Activated T-helper 1 cell treated with anti-CD3 and anti-CD28 coated beads, Interleukin-2, amount 50 U/mL, for 16 hours (primary cell): Measurements from ENCODE around the gene ANKRD13A.
A peak's percentile ranks its signal among the peaks of the same experiment; 100 is the strongest.
"Not testable (repeated sequence)": the region's sequence is repeated elsewhere in the genome, so short reads cannot be mapped to it uniquely, and the experiment has no call there.

Source experiments
- DNase-seq, 2 donors: peaks; one replicate each; pipeline ENCODE4 v3.0.0-alpha.2; 2020; ENCODE audit warnings: low read depth in 1 of 2, low spot score in 1 of 2

Gene ANKRD13A

DNA sequence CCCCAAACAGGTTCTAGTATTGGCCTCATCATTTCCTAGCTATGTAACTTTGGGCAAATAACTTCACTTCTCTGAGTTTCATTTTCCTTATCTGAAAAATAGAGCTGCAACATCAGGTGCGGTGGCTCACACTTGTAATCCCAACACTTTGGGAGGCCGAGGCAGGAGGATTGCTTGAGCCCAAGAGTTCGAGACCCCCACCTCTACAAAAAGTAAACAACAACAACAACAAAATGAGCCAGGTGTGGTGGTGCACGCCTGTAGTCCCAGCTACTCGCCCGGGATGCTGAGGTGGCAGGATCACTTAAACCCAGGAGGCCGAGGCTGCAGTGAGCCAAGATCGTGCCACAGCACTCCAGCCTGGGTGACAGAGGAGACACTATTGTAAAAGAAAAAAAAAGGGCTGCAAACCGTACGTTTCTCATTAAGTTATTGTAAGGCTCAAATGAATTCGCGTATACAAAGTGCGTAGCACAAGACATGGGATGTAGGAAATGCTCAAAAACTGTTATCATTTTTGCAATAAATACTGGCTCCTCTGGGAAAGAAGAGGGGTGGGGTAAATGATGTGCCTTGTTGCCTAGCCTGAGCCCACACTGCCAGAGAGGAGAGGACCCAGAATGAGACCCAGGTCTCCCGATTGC, 48.2 kb downstream of the ANKRD13A start:
- no peak for DNase-seq

DNA sequence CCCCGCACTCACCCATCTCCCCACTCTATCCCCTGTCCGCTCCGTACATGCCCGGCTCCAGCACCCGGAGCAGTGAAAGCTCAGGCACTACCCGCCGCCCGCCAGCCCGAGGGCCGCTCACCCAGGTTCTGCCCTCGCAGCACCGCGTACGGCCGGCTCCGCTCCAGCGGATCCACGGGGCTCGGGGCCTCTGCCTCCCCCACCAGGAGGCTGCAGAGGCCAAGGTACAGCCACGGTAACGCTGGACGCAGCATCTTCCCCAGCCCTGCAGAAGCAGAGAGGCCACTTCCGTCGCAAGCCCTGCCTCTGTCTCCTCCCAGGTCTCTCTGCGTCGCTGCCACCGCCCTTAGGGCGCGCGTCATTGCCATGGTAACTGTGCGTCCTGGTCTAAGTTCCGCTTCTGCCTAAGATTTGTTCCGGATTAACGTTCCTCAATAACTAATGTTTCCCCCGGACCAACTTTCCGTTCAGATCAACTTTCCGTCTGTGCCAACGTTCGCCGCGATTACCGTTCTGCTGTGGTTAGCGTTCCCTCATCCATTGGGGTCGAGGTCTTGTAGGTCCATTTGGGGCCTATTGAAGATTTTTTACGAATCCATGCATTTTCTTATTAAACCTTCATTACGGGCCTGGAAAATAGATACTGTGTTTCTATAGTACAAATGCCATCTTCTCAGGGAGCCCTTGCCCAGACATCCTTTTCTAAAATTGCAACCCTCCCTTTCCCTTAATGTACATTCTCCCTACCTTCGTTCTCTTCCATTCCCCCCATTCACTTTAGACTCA, 49.2 kb downstream of the ANKRD13A start, which contains the start of gene C12orf76:
Gene C12orf76, minus strand, starts transcription at position 281 of the 786 bp plus-strand sequence. Its CDS starts 27 bp downstream, at position 254.
- DNase-seq = peak; percentile 79 to 85

DNA sequence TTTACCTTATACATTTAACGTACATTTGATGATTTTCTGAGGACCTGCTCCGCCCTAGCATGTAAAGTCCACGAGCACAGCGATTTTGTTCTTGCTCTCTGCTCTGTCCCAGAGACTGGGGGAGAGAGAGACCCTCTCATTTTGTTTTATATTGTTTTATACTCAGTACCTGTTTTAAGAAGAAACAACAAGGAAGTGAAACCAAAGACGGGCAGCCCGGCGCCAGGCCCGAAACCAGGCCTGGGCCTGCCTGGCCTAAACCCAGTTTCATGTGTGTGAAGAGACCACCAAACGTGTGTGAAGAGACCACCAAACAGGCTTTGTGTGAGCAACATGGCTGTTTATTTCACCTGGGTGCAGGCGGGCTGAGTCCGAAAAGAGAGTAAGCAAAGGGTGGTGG, 49.8 kb downstream of the ANKRD13A start:
- DNase-seq = not testable (repeated sequence)

DNA sequence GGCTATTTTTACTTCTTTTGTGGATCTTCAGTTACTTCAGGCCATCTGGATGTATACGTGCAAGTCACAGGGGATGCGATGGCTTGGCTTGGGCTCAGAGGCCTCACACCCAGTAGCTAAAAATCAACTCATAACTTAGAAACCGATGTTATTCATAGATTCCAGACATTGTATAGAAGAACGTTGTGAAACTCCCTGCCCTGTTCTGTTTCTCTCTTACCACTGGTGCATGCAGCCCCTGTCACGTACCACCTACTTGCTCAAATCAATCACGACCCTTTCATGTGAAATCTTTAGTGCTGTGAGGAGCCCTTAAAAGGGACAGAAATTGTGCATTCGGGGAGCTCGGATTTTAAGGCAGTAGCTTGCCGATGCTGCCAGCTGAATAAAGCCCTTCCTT, 50.4 kb downstream of the ANKRD13A start:
- DNase-seq = not testable (repeated sequence)

DNA sequence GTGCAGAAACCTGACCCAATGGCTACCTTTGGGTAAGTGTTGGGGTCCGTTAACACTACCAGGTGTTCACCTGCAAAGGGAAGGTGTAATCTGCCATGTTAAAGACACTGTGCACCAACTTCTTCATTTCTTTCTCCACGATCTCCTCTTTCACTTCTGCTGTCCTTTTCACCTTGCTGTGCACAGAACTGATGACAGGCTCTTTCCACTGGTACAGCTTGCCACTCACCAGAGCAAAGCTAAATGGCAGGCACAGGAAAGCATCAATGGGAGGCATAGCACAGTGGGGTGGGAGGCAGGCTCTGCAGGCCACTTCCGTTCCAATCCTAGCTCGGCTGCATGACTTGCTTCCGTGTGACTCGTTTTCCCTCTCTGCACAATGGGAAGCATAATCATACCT, 51.7 kb downstream of the ANKRD13A start:
- DNase-seq = no peak

DNA sequence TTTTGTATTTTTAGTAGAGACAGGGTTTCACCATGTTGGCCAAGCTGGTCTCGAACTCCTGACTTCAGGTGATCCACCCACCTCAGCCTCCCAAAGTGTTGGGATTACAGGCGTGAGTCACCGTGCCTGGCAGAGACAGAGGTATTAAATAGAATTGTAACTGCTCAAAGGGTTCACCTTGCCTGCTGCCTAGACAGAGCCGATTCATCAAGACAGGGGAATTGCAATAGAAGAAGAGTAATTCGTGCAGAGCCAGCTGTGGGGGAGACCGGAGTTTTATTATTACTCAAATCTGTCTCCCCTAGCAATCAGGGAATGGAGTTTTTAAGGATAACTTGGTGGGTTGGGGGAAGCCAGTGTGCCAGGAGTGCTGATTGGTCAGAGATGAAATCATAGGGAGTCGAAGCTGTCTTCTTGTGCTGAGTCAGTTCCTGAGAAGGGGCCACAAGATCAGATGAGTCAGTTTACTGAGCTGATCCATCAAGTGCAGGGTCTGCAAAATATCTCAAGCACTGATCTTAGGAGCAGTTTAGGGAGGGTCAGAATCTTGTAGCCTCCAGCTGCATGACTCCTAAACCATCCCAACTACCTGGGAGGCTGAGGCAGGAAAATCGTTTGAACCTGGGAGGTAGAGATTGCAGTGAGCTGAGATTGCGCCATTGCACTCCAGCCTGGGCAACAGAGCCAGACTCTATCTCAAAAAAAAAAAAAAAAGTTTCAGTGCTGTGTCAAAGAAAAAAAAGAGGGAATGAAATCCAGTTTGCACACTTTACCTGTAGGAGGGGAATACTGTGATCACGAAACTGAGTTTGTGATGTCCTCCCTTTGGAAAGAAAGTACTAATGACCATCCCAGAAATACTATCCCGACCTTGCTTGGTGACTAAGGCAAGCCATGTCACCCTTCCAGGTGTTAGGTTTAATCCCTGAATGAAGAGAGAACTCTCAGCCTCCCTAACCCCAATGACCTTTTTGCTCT, 56.4 kb downstream of the ANKRD13A start:
- peak in 1 of 2 donors; percentile 26 for DNase-seq

DNA sequence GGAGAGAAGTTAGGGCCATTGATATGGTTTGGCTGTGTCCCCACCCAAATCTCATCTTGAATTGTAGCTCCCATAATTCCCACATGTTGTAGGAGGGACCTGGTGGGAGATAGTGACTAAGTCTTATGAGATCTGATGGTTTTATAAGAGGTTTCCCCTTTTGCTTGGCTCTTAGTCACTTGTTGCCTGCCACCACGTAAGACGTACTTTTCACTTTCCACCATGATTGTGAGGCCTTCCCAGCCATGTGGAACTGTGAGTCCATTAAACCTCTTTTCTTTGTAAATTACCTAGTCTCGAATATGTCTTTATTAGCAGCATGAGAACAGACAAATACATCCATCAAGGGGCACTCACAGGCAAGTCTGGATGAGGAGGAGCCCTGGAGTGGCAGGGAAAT, 57.4 kb downstream of the ANKRD13A start:
- not testable (repeated sequence) for DNase-seq

DNA sequence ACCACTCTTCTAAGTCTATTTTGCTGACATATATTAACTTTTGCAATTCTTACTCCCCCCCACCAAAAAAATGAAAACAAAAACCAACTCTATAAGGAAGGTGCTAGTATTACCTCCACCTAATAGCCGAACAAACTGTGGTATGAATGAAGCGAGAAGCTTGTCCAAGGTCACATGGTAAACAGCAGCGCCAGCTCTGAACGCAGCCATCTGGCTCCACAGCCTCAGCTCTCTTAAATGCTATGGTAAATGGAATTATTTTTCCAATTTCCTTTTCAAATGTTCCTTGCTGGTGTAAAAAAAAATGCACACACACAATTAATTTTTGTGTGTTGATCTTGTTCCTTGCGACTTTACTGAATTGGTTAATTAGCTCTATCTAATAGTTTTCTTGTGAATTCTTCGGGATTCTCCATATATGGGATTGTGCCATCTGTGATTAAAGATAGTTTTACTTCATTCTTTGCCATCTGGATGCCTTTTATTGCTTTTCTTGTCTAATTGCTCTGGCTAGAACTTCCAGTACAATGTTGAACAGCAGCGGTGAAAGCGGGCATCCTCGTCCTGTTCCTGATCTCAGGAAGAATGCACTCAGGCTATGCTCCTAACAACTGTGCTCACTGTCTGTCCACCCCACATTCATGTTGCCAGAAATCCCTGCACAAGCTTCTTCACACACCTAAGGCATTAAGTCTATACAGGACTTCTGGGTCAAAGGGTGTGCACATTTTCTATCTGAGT, 59.8 kb downstream of the ANKRD13A start:
- DNase-seq = no peak

DNA sequence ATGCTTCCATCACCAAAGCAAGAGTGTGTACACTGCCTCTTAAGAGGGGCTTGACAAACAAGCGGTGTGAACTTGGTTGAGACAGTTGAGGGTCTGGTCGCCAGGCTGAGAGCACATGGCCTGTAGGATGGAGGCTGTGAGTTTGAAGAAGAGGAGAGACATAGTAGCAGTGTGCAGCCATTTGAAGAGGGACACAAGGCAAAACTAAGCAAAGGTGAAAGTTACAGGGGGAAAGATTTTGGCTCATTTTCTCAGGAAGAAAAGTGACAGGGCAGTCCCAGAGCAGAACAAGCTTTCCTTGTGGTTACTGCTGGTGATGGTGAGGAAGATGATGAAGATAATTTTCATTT, 60.4 kb downstream of the ANKRD13A start:
- DNase-seq = no peak

DNA sequence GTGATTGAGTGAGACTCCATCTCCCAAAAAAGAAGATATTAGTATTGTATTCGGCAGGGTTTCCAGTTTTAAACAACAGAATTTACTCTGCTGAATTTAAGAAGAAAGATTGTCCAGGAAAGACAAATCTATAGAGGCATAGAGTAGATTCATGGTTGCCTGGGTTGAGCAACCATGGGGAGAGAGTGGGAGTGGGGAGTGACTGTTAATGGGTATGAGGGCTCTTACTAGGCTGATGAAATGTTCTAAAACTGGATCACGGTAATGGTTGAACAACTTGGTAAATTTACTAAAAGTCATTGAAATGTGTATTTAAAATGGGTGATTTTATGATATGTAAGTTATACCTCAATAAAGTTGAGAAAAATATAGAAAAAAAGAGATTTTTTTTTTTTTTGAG, 63.0 kb downstream of the ANKRD13A start:
- DNase-seq = no peak

DNA sequence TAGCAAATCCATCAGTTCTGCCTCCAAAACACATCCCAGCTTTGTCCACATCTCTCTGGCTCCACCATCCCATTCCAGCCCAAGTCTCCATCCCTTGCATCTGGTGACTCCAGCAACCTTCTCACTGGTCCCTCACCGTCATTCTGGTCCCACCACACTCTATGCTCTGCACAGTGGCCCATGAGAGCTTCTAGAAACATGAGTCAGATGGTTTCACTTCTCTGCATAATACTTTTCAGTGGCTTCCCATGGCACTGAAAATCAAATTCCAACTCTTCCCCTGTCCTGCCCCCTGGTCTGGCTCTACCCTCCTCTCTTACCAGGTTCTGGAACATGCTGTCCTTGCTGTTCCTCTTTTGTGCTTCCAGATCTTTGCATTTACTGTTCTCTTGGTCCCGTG, 66.3 kb downstream of the ANKRD13A start:
- DNase-seq = no peak

DNA sequence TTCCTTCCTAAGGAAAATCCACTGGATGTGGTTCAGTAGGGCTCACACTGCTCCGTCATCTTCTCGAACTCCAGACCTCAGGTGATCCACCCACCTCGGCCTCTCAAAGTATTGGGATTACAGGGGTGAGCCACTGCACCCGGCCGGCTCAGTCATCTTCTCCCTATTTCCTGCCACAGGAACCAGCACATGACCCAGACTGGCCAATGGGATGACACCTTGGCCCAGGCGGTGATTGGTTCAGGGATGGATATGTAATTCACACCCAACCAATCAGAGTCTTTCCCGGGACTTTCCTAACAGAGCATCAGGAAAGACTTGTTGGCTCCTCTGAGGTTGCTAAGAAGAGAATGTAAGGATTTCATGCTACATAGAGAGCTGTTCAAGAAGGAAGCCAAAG, 68.3 kb downstream of the ANKRD13A start:
- DNase-seq = no peak

DNA sequence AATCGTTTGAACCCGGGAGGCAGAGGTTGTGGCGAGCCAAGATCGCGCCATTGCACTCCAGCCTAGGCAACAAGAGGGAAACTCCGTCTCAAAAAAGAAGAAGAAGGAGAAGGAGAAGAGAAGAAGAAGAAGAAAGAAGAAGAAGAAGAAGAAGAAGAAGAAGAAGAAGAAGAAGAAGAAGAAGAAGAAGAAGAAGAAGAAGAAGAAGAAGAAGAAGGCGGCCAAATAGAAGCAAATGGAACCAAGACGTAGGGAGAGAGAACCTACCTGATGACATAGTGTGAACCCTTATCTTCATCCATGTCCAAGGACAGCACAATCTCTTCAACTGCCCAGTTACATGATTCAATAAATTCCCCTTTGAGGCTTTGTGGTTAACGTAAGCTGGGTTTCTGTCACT, 68.9 kb downstream of the ANKRD13A start:
- DNase-seq = not testable (repeated sequence)

DNA sequence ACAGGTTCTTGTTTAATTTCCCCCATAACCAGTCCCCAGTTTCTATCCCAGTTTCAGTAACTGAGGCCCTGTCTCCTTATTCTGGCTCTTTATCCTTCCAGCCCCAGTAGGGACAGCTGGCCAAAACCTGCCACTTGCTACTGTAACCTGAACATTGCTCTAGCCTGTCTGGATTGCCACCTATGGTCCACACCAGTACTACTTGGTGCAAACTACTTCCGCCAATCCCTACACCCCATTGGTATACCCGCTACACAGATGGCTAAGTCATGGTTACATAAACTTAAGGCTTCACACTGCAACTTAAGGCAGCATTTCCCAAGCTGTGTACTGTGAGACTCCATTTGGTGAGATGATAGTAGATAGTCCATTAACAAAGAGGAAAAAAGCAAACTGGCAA, 69.4 kb downstream of the ANKRD13A start:
- no peak for DNase-seq

DNA sequence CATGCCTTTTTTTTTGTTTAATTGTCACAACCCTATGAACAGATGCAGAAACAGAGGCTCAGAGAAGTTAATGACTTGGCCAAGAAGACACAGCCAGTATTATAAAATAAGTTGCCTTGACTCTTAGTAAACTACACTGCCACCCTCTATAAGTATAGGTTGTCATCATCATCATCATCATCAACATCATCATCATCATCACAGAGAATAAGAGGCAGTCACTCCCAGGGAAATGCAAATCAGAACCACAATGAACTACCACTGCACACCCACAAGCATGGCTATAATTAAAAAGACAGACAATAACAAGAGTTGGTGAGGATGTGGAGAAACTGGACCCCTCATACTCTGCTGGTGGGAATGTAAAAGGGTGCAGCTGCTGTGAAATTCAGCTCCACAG, 72.3 kb downstream of the ANKRD13A start:
- DNase-seq = no peak

DNA sequence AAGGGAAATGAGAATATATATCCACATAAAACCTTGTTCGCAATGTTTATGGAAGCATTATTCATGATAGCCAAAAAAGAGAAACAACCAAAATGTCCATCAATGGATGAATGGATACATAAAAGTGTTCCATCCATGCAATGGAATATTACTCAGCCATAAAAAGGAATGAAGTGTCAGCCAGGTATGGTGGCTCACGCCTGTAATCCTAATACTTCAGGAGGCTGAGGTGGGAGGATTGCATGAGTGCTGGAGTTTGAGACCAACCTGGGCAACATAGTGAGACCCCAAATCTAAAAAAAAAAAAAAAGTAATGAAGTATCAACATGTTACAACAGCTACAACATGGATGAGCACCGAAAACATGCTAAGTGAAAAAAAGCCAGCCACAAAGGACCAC, 72.7 kb downstream of the ANKRD13A start:
- DNase-seq = no peak

DNA sequence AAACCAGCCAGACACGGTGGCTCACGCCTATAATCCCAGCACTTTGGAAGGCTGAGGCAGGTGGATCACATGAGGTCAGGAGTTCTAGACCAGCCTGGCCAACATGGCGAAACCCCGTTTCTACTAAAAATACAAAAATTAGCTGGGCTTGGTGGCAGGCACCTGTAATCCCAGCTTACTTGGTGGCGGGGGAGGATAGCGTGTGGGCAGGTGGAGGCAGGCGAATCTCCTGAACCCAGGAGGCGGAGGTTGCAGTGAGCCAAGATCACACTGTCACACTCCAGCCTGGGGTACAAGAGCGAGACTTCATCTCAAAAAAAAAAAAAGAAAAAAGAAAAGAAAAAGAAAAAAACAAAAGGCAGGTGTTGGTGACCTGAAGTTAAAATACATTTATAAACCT, 73.4 kb downstream of the ANKRD13A start:
- not testable (repeated sequence) for DNase-seq

DNA sequence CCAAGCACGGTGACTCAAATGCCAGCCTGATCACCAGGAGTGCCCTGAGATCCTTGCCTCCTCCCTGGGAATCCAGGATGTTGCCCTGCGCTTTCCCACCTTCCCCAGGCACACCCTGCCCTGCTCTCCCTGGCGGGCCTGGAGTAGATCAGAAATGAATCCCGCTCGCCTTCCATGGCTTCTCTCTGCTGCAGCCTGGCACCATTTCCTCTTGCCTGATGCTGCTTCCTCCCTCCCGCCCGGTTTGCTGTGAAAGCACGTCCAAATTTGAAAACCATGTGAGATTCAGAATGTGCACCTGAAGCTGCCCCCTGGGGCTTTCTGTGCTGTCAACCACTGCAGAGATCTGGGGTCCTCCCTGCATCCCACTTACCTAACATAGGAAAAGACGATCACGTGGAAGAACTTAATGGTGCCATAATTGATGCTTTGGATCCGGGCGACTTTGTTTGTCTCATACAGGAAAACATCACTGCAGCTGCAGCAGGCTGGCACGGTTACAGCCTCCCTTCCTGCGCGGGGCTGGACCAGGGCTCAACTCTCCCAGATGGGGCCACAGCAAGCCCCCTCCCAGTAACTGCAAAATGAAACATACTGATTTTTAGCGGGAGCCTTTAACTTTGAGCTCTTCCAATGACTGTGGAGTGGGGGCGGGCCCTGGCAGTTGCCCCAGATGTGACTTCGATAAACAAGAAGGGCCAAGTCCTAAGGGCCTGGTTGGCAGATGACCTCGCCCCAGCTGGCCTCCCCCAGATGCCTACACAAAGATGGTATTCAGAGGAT, 74.0 kb downstream of the ANKRD13A start:
- no peak for DNase-seq

DNA sequence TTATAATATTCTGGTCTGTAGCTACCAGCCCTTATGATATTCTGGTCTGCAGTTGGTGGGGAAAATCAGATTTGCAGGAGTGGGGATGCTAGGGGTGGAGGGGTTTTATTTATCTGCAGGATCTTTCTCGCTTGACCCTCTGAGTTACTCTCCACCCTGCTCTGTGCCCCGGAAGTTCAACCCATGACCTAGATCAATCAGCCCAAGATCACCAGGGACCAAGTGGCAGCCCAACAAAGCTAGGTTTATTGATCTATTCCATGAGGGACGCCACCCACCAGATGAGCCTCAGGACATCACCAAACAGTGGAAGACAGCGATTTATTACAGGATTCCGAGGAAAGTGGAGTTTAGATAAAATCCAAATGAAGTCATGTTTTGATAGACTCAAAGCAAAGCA, 74.9 kb downstream of the ANKRD13A start:
- no peak for DNase-seq

DNA sequence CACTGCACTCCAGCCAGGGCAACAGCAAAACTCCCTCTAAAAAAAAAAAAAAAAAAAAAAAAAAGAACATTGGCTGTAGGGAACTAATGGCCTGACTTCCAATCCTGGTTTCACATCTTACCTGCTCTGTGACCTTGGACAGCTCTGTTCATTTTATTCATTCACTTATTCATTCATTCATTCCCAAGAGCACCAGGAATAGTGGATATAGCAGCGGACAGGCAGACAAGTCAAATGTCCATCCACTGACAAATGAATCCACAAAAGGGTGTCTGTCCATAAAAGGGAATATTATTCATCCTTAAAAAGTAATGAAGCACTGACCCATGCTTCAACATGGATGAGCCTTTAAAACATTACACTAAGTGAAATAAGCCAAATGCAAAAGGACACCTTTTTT, 76.7 kb downstream of the ANKRD13A start:
- DNase-seq = no peak
